Activated CD4-positive, alpha-beta memory T cell treated with anti-CD3 and anti-CD28 coated beads for 36 hours (primary cell): ENCODE measurements around the gene NATD1. TPM values are rescaled to one million over a fixed set of nuclear protein-coding genes. Genes with fewer than 3 reads are reported as not detected.
"Not testable (repeated sequence)": the region's sequence is repeated elsewhere in the genome, so short reads cannot be mapped to it uniquely, and the experiment has no call there.

Source experiments
- CTCF ChIA-PET: fragments of 350-600 bp; sonication (Branson Sonifier 250); formaldehyde crosslinking; loops from one replicate; lab custom pipeline; 2021; ENCODE audit warnings: antibody characterized with exemption, inconsistent platforms; lab: Charles Lee
- POLR2A ChIA-PET: fragments of 350-600 bp; sonication (Branson Sonifier 250); formaldehyde crosslinking; loops from one replicate; lab custom pipeline; 2021; ENCODE audit warnings: antibody characterized with exemption; lab: Charles Lee
- DNase-seq: peaks from one replicate; pipeline ENCODE4 v3.0.0-alpha.2; 2020
- H3K27ac Mint-ChIP-seq: one replicate; pipeline ENCODE4 v1.8.0; 2021; ENCODE audit warnings: mixed read lengths
- H3K27me3 Mint-ChIP-seq: one replicate; pipeline ENCODE4 v1.8.0; 2021; ENCODE audit warnings: mixed read lengths
- H3K36me3 Mint-ChIP-seq: one replicate; pipeline ENCODE4 v1.8.0; 2021; ENCODE audit warnings: mixed read lengths
- H3K4me1 Mint-ChIP-seq: one replicate; pipeline ENCODE4 v1.8.0; 2021; ENCODE audit warnings: low read depth, mixed read lengths
- H3K4me3 Mint-ChIP-seq: one replicate; pipeline ENCODE4 v1.8.0; 2021; ENCODE audit warnings: mild to moderate bottlenecking, mixed read lengths
- H3K9me3 Mint-ChIP-seq: one replicate; pipeline ENCODE4 v1.8.0; 2021; ENCODE audit warnings: mixed read lengths
- intact Hi-C: fragments of 100-400 bp; cut with micrococcal nuclease; formaldehyde crosslinking; loops from one replicate; pipeline ENCODE4 v1.15.1; 2023
- total RNA-seq, 2 experiments: library from RNA; stranded (reverse); gene quantifications; one replicate each; pipeline ENCODE4 v1.2.3, GENCODE V29; 2021

NATD1 gene
- total RNA-seq, 2 experiments from 2014 or later, result 3.0 to 3.2 TPM

DNA sequence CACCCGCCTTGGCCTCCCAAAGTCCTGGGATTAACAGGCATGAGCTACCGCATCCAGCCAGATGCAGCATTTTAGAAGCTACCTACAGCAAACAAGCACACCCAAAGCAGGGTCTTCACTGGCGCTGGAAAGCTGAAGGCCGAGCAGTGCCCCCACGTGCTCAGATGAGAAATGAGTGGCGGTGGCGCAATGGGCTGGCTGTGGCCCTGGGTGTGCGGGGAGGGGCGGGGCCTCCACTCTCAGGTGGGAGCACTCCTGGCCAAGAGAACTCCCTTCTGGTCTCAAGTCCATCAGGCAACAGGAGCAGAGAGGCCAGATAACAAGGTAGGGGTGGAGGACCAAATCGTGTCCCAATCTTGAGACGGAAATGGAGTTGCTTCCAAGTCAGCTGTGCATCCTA, 51.3 kb downstream of the NATD1 start:
- intact Hi-C loops, result no loop called here
- Mint-ChIP-seq H3K27me3 (no peaks in the 10 kb centered on the region), H3K4me3 (no peak overlapping the region), H3K36me3 (peaks cover 18% of the 10 kb centered on the region), H3K9me3 (no peaks in the 10 kb centered on the region), H3K4me1 (peaks cover 11% of the 10 kb centered on the region), H3K27ac (no peak overlapping the region)
- ChIA-PET CTCF (no interaction called here), POLR2A (no interaction called here)
- no peak for DNase-seq

DNA sequence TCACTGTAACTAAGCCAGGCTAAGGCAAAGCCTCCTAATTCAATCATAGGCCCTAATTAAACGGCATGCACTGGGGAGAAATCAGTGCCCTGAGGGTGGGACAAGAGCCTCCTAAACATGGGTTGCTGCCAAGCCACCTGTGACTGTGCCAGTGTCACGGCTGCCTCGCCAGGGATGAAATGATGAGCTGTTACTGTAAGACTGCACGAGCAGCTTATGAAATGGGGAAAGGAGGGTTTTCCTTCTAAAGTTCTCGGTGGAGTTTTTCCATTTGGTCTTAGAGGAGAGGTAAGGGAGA, 52.0 kb downstream of the NATD1 start:
- Mint-ChIP-seq H3K27ac (no peak overlapping the region), H3K9me3 (no peaks in the 10 kb centered on the region), H3K36me3 (peaks cover 20% of the 10 kb centered on the region), H3K4me3 (no peak overlapping the region), H3K4me1 (peaks cover 11% of the 10 kb centered on the region), H3K27me3 (no peaks in the 10 kb centered on the region)
- ChIA-PET POLR2A (no interaction called here), CTCF (no interaction called here)
- intact Hi-C loops, result no loop called here
- no peak for DNase-seq

GRCh38 chr17:21200590-21201297, 52.5 kb downstream of the NATD1 start:
- DNase-seq, result no peak
- POLR2A ChIA-PET, result no interaction called here
- Mint-ChIP-seq H3K27me3 (no peaks in the 10 kb centered on the region), H3K27ac (no peak overlapping the region), H3K4me3 (no peak overlapping the region), H3K4me1 (peaks cover 11% of the 10 kb centered on the region), H3K36me3 (peaks cover 20% of the 10 kb centered on the region), H3K9me3 (no peaks in the 10 kb centered on the region)
- CTCF ChIA-PET, result no interaction called here
- intact Hi-C loops, result no loop called here

DNA sequence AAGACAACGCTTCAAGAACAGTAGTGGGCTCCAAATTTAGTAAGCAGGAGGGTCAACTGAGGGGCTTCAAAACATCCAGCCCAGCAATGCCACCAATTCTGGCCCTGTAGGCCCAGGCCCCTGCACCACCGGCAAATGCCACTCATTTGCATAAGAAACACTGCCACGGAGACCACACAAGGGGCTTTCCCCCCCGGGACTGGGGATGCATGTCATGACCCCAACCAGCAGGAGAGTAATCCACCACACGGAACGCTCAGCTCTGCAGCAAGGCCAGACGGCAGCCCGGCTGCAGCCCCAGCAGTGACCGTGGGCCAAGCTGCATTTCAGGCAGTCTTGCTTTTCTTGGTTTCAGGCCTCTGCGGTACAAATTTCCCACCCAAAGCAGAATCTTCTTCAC, 53.4 kb downstream of the NATD1 start:
- intact Hi-C loops, result no loop called here
- POLR2A ChIA-PET, result no interaction called here
- no peak overlapping the region for H3K4me3 Mint-ChIP-seq
- no peaks in the 10 kb centered on the region for H3K9me3 Mint-ChIP-seq
- H3K27ac Mint-ChIP-seq, result no peak overlapping the region
- no peaks in the 10 kb centered on the region for H3K27me3 Mint-ChIP-seq
- peaks cover 8% of the 10 kb centered on the region for H3K4me1 Mint-ChIP-seq
- peaks cover 20% of the 10 kb centered on the region for H3K36me3 Mint-ChIP-seq
- DNase-seq, result no peak
- CTCF ChIA-PET, result no interaction called here

DNA sequence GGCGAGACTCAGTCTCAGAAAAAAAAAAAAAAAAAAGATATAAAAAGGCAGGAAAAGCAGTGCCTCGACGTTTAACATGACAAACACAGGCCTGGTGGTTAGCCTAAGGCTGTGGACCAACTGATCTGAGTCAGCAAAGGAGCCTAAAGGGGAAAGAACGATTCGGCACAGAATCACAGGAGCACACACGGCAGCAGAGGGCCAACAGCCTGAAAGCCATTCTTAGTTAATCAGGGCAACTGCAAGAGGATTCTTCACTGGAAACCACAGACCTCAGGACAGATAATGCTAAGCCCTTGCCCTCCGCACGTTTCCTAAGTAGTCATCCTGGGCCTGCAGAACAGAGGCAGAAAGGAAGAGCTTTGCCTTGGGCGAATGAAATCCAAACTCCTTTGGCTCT, 53.9 kb downstream of the NATD1 start:
- intact Hi-C loops, result no loop called here
- peaks cover 8% of the 10 kb centered on the region for H3K4me1 Mint-ChIP-seq
- no peak overlapping the region for H3K4me3 Mint-ChIP-seq
- no peak for DNase-seq
- ChIA-PET POLR2A (no interaction called here), CTCF (no interaction called here)
- no peak overlapping the region for H3K27ac Mint-ChIP-seq
- peaks cover 20% of the 10 kb centered on the region for H3K36me3 Mint-ChIP-seq
- no peaks in the 10 kb centered on the region for H3K9me3 Mint-ChIP-seq
- H3K27me3 Mint-ChIP-seq, result no peaks in the 10 kb centered on the region

- peaks cover 8% of the 10 kb centered on the region for H3K4me1 Mint-ChIP-seq
- no peak for DNase-seq
- no peak overlapping the region for H3K27ac Mint-ChIP-seq
- H3K9me3 Mint-ChIP-seq, result no peaks in the 10 kb centered on the region
- intact Hi-C loops, result no loop called here
- ChIA-PET POLR2A (no interaction called here), CTCF (no interaction called here)
- H3K36me3 Mint-ChIP-seq, result peaks cover 22% of the 10 kb centered on the region
- H3K27me3 Mint-ChIP-seq, result no peaks in the 10 kb centered on the region
- H3K4me3 Mint-ChIP-seq, result no peak overlapping the region
Observed at GRCh38 chr17:21198411-21198810, 54.8 kb downstream of the NATD1 start.

DNA sequence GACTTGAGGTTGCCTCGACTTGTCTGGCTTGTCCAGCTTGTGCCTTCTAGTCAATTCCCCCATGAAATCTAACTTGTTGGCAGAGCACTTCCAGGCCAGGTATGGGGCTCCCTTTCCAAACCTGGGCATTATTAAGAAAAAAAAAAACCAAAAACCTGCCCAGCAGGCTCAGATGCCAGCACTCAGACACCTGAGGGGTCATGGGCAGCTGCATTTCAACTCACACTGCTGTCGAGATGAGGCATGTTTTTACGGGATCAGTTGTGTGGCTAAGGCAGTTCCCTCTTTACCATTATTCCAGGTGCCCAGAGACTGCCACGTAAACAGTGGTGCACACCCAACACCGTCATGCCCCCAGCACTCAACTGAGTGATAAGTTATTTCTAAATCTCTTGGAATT, 57.1 kb downstream of the NATD1 start:
- DNase-seq, result no peak
- POLR2A ChIA-PET, result no interaction called here
- H3K4me1 Mint-ChIP-seq, result peaks cover 13% of the 10 kb centered on the region
- intact Hi-C loops, result no loop called here
- no peaks in the 10 kb centered on the region for H3K9me3 Mint-ChIP-seq
- H3K36me3 Mint-ChIP-seq, result peaks cover 22% of the 10 kb centered on the region
- no peak overlapping the region for H3K27ac Mint-ChIP-seq
- H3K4me3 Mint-ChIP-seq, result no peak overlapping the region
- no peaks in the 10 kb centered on the region for H3K27me3 Mint-ChIP-seq
- CTCF ChIA-PET, result no interaction called here

DNA sequence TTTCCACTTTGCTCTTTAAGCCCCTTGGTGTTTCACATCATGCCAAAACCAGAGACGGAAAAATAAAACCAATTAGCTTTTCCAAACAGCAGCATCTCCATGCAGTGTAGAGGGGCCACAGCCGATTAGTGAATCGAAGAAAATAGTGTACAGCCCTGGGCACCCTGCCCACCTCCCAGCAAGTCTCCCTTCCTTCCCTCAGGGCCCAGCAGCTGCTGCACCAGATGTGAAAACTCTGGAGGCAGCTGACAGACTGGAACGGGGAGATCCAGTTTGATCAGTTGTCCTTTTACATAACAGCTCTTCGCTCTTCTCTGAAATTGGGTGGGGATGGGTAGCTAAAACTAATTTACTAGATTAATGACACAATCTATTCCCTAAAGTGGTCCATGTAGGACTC, 58.5 kb downstream of the NATD1 start:
- Mint-ChIP-seq H3K4me3 (no peak overlapping the region), H3K36me3 (peaks cover 23% of the 10 kb centered on the region), H3K9me3 (no peaks in the 10 kb centered on the region), H3K4me1 (peaks cover 7% of the 10 kb centered on the region), H3K27ac (no peak overlapping the region), H3K27me3 (no peaks in the 10 kb centered on the region)
- ChIA-PET POLR2A (interaction anchor here (0.6 kb wide), 1 partner anchor 9 kb away, joined by 4 read pairs; no protein-coding TSS in a partner anchor), CTCF (interaction anchor here (1.1 to 1.5 kb wide), 2 partner anchors 75 kb away, joined by 3 read pairs; no protein-coding TSS in a partner anchor)
- DNase-seq, result no peak
- intact Hi-C loops, result no loop called here

DNA sequence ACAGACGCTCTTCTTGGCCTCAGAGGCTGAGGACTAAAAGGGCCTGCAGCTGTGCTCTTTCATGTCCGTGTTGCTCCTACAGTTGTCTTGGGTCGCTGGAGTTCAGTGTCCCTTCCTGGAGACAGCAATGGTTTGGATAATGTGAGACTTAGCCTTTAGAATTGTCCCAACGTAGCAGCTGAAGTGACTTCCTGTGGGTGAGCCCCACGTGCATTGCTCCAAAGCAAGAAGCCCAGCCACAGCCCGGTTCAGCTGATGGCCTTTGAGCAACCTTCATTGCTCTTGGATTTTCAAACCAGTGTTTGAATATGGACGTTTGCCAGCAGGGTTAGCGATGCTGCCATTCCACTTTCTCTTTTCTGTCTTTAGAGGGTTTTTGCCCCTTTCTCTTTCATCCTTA, 59.0 kb downstream of the NATD1 start:
- POLR2A ChIA-PET, result no interaction called here

GRCh38 chr17:21193031-21193430, 60.2 kb downstream of the NATD1 start:
- Mint-ChIP-seq H3K9me3 (no peaks in the 10 kb centered on the region), H3K27ac (no peak overlapping the region), H3K4me1 (peaks cover 6% of the 10 kb centered on the region), H3K36me3 (peaks cover 19% of the 10 kb centered on the region), H3K4me3 (no peak overlapping the region), H3K27me3 (no peaks in the 10 kb centered on the region)
- ChIA-PET POLR2A (no interaction called here), CTCF (interaction anchor here (1.5 kb wide), 1 partner anchor 74 kb away, joined by 3 read pairs; no protein-coding TSS in a partner anchor)
- DNase-seq, result no peak
- intact Hi-C loops, result no loop called here

More for the DNA sequence above, 59.0 kb downstream of the NATD1 start:
- intact Hi-C loops, result no loop called here
- no peaks in the 10 kb centered on the region for H3K27me3 Mint-ChIP-seq
- no peak overlapping the region for H3K4me3 Mint-ChIP-seq
- DNase-seq, result no peak
- no peak overlapping the region for H3K27ac Mint-ChIP-seq
- no peaks in the 10 kb centered on the region for H3K9me3 Mint-ChIP-seq
- H3K4me1 Mint-ChIP-seq, result peaks cover 6% of the 10 kb centered on the region
- CTCF ChIA-PET, result interaction anchor here (0.6 to 1.5 kb wide), 2 partner anchors 75 to 138 kb away, joined by 3 read pairs; no protein-coding TSS in a partner anchor
- peaks cover 24% of the 10 kb centered on the region for H3K36me3 Mint-ChIP-seq

DNA sequence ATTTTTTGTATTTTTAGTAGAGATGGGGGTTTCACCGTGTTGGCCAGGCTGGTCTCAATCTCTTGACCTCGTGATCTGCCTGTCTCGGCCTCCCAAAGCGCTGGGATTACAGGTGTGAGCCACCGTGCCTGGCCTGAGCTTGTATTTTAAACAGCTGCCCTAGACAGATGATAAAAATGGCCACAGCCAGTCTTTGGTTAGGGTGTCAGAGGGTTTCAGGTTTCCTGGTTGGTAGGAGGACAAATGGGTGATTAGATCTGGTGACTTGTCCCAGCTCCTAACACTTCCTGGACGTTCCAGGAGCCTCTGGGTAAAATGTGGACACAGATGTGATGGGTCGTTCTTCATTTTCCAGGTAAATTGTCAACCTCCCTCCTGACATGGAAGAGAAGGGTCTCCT, 60.8 kb downstream of the NATD1 start:
- CTCF ChIA-PET, H3K27me3 Mint-ChIP-seq, H3K4me1 Mint-ChIP-seq, H3K27ac Mint-ChIP-seq, H3K9me3 Mint-ChIP-seq, intact Hi-C loops, DNase-seq, H3K4me3 Mint-ChIP-seq, POLR2A ChIA-PET: not testable (repeated sequence)
- peaks cover 13% of the 10 kb centered on the region for H3K36me3 Mint-ChIP-seq

DNA sequence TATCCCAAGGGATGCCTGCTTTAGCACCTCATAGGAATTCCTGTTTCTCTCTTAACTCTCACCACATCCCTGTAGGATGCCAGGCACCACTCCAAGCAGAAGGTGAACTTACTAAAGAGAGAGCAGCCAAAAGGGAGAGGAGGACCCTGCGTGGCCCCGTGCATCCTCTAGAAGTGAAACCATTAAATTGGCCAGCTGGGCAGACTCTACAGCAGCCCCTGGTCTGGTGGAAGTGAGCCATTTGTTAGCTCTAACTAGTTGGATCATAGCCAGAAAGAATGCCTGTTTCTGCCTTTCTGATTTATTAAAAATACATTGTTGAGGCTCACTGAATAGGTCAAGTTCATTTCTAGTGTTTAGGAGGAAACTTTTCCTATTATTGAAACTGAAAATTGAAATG, 61.5 kb downstream of the NATD1 start:
- no peaks in the 10 kb centered on the region for H3K27me3 Mint-ChIP-seq
- H3K9me3 Mint-ChIP-seq, result no peaks in the 10 kb centered on the region
- no peak for DNase-seq
- H3K27ac Mint-ChIP-seq, result no peak overlapping the region
- POLR2A ChIA-PET, result no interaction called here
- CTCF ChIA-PET, result no interaction called here
- intact Hi-C loops, result no loop called here
- peaks cover 8% of the 10 kb centered on the region for H3K36me3 Mint-ChIP-seq
- no peak overlapping the region for H3K4me3 Mint-ChIP-seq
- H3K4me1 Mint-ChIP-seq, result peaks cover 6% of the 10 kb centered on the region

- Mint-ChIP-seq H3K4me3 (no peak overlapping the region), H3K27ac (no peak overlapping the region), H3K4me1 (peaks cover 6% of the 10 kb centered on the region), H3K27me3 (no peaks in the 10 kb centered on the region), H3K36me3 (peaks cover 13% of the 10 kb centered on the region), H3K9me3 (no peaks in the 10 kb centered on the region)
- DNase-seq, result no peak
- ChIA-PET POLR2A (interaction anchor here (0.6 kb wide), 2 partner anchors 20 to 61 kb away, joined by 3 to 4 read pairs; no protein-coding TSS in a partner anchor), CTCF (interaction anchor here (0.9 kb wide), 1 partner anchor 71 kb away, joined by 3 read pairs; no protein-coding TSS in a partner anchor)
- intact Hi-C loops, result no loop called here
Observed at GRCh38 chr17:21190078-21190477, 63.1 kb downstream of the NATD1 start.
